Gastrocnemius medialis (tissue), 4 donors: Measurements from ENCODE around the gene HSD11B1L.

Source experiments
- CTCF ChIP-seq, 5 experiments: fragments of 450-650 bp in 3 of 5; fragments of 200-600 bp in 2 of 5; sonication (generic) in 2 of 5; IDR thresholded peaks in 4 of 5; conservative IDR thresholded peaks in 1 of 5; 1 replicate in 4 of 5; 2 replicates in 1 of 5; pipeline ENCODE4 v1.5.1; 2016 to 2019; ENCODE audit warnings: antibody characterized with exemption in 5 of 5, mild to moderate bottlenecking in 3 of 5, moderate library complexity in 3 of 5
- POLR2A ChIP-seq, 2 donors: fragments of 450-650 bp; IDR thresholded peaks; one replicate each; pipeline ENCODE4 v1.6.1; 2017; ENCODE audit warnings: antibody characterized with exemption in 2 of 2, mild to moderate bottlenecking in 2 of 2, moderate library complexity in 2 of 2

DNA sequence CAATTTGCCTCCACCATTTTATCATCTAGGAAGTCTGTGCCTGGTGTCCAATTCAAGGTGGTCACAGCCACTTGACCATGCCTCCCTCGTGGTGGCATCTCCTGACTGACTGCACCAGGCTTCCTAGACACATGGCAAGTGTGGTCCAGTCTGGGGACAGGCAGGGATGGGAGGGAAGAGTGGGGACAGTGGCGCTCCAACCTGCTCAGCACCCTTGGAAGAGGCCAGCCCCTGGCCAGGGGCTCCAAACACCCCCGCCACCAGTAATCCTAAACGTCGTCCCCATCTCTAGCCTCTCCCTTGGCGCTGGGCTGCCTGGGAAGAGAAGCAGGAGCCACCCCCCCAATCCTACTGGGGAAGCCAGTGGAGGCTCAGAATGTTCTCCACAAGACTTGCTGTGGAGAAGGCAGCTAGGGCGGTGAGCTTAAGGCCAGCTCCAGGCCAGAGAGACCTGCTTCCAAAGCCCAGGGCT lies 11.9 kb downstream of the HSD11B1L start:
- TF ChIP-seq POLR2A (IDR thresholded peaks at IDR 0.05) (no peak), CTCF (IDR thresholded peaks at IDR 0.05 in 4 of 5, conservative IDR thresholded peaks at IDR 0.05 in 1 of 5) (no peak)
